ENCODE data around the gene ACOT8. TPM values are rescaled to one million over a fixed set of nuclear protein-coding genes. Genes with fewer than 3 reads are reported as not detected.

Gene ACOT8
- total and polyA plus RNA-seq, 11 donors, result 22.5 to 57.8 (median 32.4) TPM

- peaks cover 0 to 66% (median 62%) of the 10 kb centered on the region in 9 donors for H3K36me3 ChIP-seq
- H3K27me3 ChIP-seq, result no peaks in the 10 kb centered on the region
- DNase-seq (no peak), ATAC-seq (no peak)
- TF ChIP-seq POLR2A (IDR thresholded peaks at IDR 0.05) (no peak), CTCF (IDR thresholded peaks at IDR 0.05) (no peak)
- intact Hi-C loops (cut with DNase I), result loop anchor here in 5 of 10 donors (5.0 to 10.0 kb wide), 5 partner anchors 38 to 78 kb away; partner anchors contain the start of genes PCIF1 (in 1 of the 5) and ZNF335 (in 1 of the 5)
- H3K4me1 ChIP-seq, result peaks cover 3 to 33% (median 23%) of the 10 kb centered on the region in 12 donors
- H3K27ac ChIP-seq, result no peak overlapping the region
- H3K4me3 ChIP-seq, result no peak overlapping the region
- 86 to 97% (median 91%) methylated on average over 4 of the region's 4 CpGs for WGBS, 4 donors
- no peaks in the 10 kb centered on the region for H3K9me3 ChIP-seq
Observed at GRCh38 chr20:45893831-45894230, 36.6 kb upstream of the ACOT8 start.

GRCh38 chr20:45892828-45893500 is 35.8 kb upstream of the ACOT8 start:
- H3K9me3 ChIP-seq, result no peaks in the 10 kb centered on the region
- WGBS, 4 donors, result 66 to 73% (median 68%) methylated on average over 4 of the region's 4 CpGs
- H3K4me3 ChIP-seq, result peak overlapping the region in 1 of 12 donors; percentile 82
- H3K27me3 ChIP-seq, result no peaks in the 10 kb centered on the region
- no peak for DNase-seq
- no peak for TF ChIP-seq CTCF (IDR thresholded peaks at IDR 0.05)
- TF ChIP-seq POLR2A (IDR thresholded peaks at IDR 0.05), result no peak
- intact Hi-C loops (cut with DNase I), result loop anchor here in 5 of 10 donors (5.0 to 10.0 kb wide), 5 partner anchors 39 to 79 kb away; partner anchors contain the start of genes PCIF1 (in 1 of the 5) and ZNF335 (in 1 of the 5)
- H3K27ac ChIP-seq, result peak overlapping the region in 1 of 12 donors; percentile 84
- ATAC-seq, result no peak
- peaks cover 0 to 65% (median 59%) of the 10 kb centered on the region in 9 donors for H3K36me3 ChIP-seq
- peaks cover 3 to 37% (median 23%) of the 10 kb centered on the region in 12 donors for H3K4me1 ChIP-seq

- H3K4me3 ChIP-seq, result peak overlapping the region; percentile 53 to 98 (median 80)
- no peaks in the 10 kb centered on the region for H3K9me3 ChIP-seq
- WGBS, 4 donors, result 77 to 88% (median 84%) methylated on average over 9 of the region's 9 CpGs
- no peak for DNase-seq
- H3K27me3 ChIP-seq, result no peaks in the 10 kb centered on the region
- peaks cover 0 to 63% (median 54%) of the 10 kb centered on the region in 9 donors for H3K36me3 ChIP-seq
- H3K27ac ChIP-seq, result peak overlapping the region in 6 of 12 donors; percentile 83 to 95 (median 90)
- peaks cover 3 to 37% (median 23%) of the 10 kb centered on the region in 12 donors for H3K4me1 ChIP-seq
- TF ChIP-seq POLR2A (IDR thresholded peaks at IDR 0.05) (no peak), CTCF (IDR thresholded peaks at IDR 0.05) (no peak)
- ATAC-seq, result peak in 1 of 4 donors; percentile 2
- intact Hi-C loops (cut with DNase I), result loop anchor here in 5 of 10 donors (5.0 to 10.0 kb wide), 5 partner anchors 40 to 80 kb away; partner anchors contain the start of genes PCIF1 (in 1 of the 5) and ZNF335 (in 1 of the 5)
Observed at GRCh38 chr20:45892049-45892825, 35.0 kb upstream of the ACOT8 start.

All from heart left ventricle (tissue), 16 donors.